K562 (cell line): ENCODE data around the gene MRPL48. TPM values are rescaled to one million over a fixed set of nuclear protein-coding genes. Genes with fewer than 3 reads are reported as not detected.

Experiments
- CEBPB ChIP-seq: fragments of 450-650 bp; IDR thresholded peaks from 2 replicates; pipeline ENCODE4 v1.6.1; 2016; ENCODE audit warnings: missing genetic modification characterization, missing compliant biosample characterization
- CSDE1 ChIP-seq, 2 experiments: fragments of 450-650 bp; IDR thresholded peaks; 2 replicates each; pipeline ENCODE4 v1.6.1; 2016; ENCODE audit warnings: mild to moderate bottlenecking in 1 of 2
- ETV1 ChIP-seq: fragments of 450-650 bp; conservative IDR thresholded peaks from 2 replicates; pipeline ENCODE4 v1.6.1; 2016; ENCODE audit warnings: missing genetic modification characterization, control low read depth, low read depth, missing compliant biosample characterization
- ETV5 ChIP-seq: sonication (generic); formaldehyde crosslinking; IDR thresholded peaks from 2 replicates; pipeline ENCODE4 v1.4.0; 2020; ENCODE audit warnings: low read depth, mild to moderate bottlenecking, missing genetic modification reagents
- NR2C2 ChIP-seq, 2 experiments: fragments of 200-800 bp in 1 of 2; sonication (Bioruptor generic) in 1 of 2; sonication (generic) in 1 of 2; formaldehyde crosslinking in 1 of 2; IDR thresholded peaks; 2 replicates each; pipeline versions ENCODE4 v1.6.1 to v1.8.0; 2016 to 2022; ENCODE audit warnings: mild to moderate bottlenecking in 1 of 2, missing compliant biosample characterization in 1 of 2, missing genetic modification characterization in 1 of 2, missing genetic modification reagents in 1 of 2
- POLR3A ChIP-seq: IDR thresholded peaks from 2 replicates; pipeline ENCODE4 v1.6.1; 2011; ENCODE audit warnings: borderline replicate concordance, mild to moderate bottlenecking, moderate library complexity; ENCODE audit not compliant: insufficient read length, insufficient read depth; ENCODE audit errors: extremely low read depth
- REST ChIP-seq, 2 experiments: fragments of 450-650 bp; formaldehyde crosslinking in 1 of 2; IDR thresholded peaks; 2 replicates each; pipeline versions ENCODE4 v1.4.0 to v1.6.1; 2014 to 2020; ENCODE audit warnings: mild to moderate bottlenecking in 2 of 2, borderline replicate concordance in 1 of 2, low read depth in 1 of 2
- RNF2 ChIP-seq: sonication (generic); IDR thresholded peaks from 2 replicates; pipeline ENCODE4 v1.6.1; 2016
- SMAD1 ChIP-seq: fragments of 150-350 bp; IDR thresholded peaks from 2 replicates; pipeline ENCODE4 v1.6.1; 2014; ENCODE audit warnings: low read length, low read depth; ENCODE audit not compliant: partially characterized antibody
- SREBF2 ChIP-seq: sonication (generic); formaldehyde crosslinking; IDR thresholded peaks from 2 replicates; pipeline ENCODE4 v1.4.0; 2020; ENCODE audit warnings: mild to moderate bottlenecking, missing genetic modification reagents
- ZFP91 ChIP-seq: sonication (generic); formaldehyde crosslinking; IDR thresholded peaks from 2 replicates; pipeline ENCODE4 v1.8.0; 2022; ENCODE audit warnings: mild to moderate bottlenecking, missing genetic modification reagents
- ZNF175 ChIP-seq: fragments of 200-800 bp; sonication (Bioruptor generic); IDR thresholded peaks from 2 replicates; pipeline ENCODE4 v1.6.1; 2016; ENCODE audit warnings: low read depth, mild to moderate bottlenecking, missing genetic modification characterization, missing compliant biosample characterization
- ZNF395 ChIP-seq: fragments of 200-800 bp; sonication (Bioruptor generic); IDR thresholded peaks from 2 replicates; pipeline ENCODE4 v1.6.1; 2017; ENCODE audit warnings: missing genetic modification characterization, missing compliant biosample characterization
- ZNF764 ChIP-seq: fragments of 250-450 bp; sonication (Bioruptor Pico); IDR thresholded peaks from 2 replicates; pipeline ENCODE4 v1.4.0; 2020; ENCODE audit warnings: low read depth, mild to moderate bottlenecking, moderate library complexity
- polyA plus RNA-seq, 8 experiments: library from polyadenylated mRNA; depleted of rRNA in 4 of 8; stranded (reverse) in 5 of 8; unstranded in 3 of 8; fragments of >200 nt; fragmentation: Nextera tagmentation in 2 of 8; fragmentation: Illumina TruSeq in 1 of 8; extraction: Ambion mirVana in 2 of 8; extraction: Trizol in 1 of 8; gene quantifications; 2 replicates each; pipeline versions ENCODE4 v1.2.1 to v1.2.3, GENCODE V29; 2011 to 2014; ENCODE audit warnings: inconsistent platforms in 1 of 8, missing spikeins in 1 of 8
- total RNA-seq, 7 experiments: library from RNA; depleted of rRNA in 6 of 7; stranded (reverse); fragments of >200 nt in 6 of 7; fragmentation: Illumina TruSeq in 2 of 7; extraction: Trizol in 2 of 7; gene quantifications; 2 replicates each; pipeline versions ENCODE4 v1.2.1 to v1.2.3, GENCODE V29; 2011 to 2021; ENCODE audit warnings: low replicate concordance in 1 of 7

MRPL48 gene
- total and polyA plus RNA-seq, 9 of the 15 experiments (the other 6 are each of a cell fraction or from before 2014, with no cell fraction given): 66.0 to 237 (median 104) TPM

- no peak for TF ChIP-seq REST (IDR thresholded peaks at IDR 0.05; ENCODE audit: borderline replicate concordance)
- peak; percentile 54; the same call in 1 of the 2 replicates for TF ChIP-seq REST (CRISPR knock-in tag; IDR thresholded peaks at IDR 0.05; ENCODE audit: low read depth)
- TF ChIP-seq SMAD1: peak; percentile 32
- peak; percentile 69 for TF ChIP-seq RNF2
- TF ChIP-seq SREBF2: no peak
- peak in 1 of 2 experiments; percentile 86; a peak in 1 of 4 replicates for TF ChIP-seq CSDE1 (IDR thresholded peaks at IDR 0.05)
- TF ChIP-seq CEBPB (tag): no peak
- TF ChIP-seq ZNF175 (CRISPR knock-in tag): peak; percentile 77; the same call in 1 of the 2 replicates
- TF ChIP-seq NR2C2 (CRISPR knock-in tag; IDR thresholded peaks at IDR 0.05): no peak
- TF ChIP-seq NR2C2 (tag; IDR thresholded peaks at IDR 0.05): peak; percentile 95
- no peak for TF ChIP-seq ZFP91 (CRISPR knock-in tag)
- TF ChIP-seq ETV5 (CRISPR knock-in tag): peak; percentile 90
- peak; percentile 94 for TF ChIP-seq ETV1 (tag)
- TF ChIP-seq ZNF764 (CRISPR knock-in tag): no peak
- TF ChIP-seq ZNF395 (CRISPR knock-in tag): peak; percentile 82
- TF ChIP-seq POLR3A: no peak
These were observed at the start of gene MRPL48 (continued) for GRCh38 chr11:73787643-73788558.
